ENCODE data around the gene PGGHG.

GRCh38 chr11:335779-336658 lies 47.1 kb downstream of the PGGHG start:
- TF ChIP-seq, protein P1, sequence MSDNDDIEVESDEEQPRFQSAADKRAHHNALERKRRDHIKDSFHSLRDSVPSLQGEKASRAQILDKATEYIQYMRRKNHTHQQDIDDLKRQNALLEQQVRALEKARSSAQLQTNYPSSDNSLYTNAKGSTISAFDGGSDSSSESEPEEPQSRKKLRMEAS (IDR thresholded peaks at IDR 0.05): no peak
- TF ChIP-seq, protein P2, sequence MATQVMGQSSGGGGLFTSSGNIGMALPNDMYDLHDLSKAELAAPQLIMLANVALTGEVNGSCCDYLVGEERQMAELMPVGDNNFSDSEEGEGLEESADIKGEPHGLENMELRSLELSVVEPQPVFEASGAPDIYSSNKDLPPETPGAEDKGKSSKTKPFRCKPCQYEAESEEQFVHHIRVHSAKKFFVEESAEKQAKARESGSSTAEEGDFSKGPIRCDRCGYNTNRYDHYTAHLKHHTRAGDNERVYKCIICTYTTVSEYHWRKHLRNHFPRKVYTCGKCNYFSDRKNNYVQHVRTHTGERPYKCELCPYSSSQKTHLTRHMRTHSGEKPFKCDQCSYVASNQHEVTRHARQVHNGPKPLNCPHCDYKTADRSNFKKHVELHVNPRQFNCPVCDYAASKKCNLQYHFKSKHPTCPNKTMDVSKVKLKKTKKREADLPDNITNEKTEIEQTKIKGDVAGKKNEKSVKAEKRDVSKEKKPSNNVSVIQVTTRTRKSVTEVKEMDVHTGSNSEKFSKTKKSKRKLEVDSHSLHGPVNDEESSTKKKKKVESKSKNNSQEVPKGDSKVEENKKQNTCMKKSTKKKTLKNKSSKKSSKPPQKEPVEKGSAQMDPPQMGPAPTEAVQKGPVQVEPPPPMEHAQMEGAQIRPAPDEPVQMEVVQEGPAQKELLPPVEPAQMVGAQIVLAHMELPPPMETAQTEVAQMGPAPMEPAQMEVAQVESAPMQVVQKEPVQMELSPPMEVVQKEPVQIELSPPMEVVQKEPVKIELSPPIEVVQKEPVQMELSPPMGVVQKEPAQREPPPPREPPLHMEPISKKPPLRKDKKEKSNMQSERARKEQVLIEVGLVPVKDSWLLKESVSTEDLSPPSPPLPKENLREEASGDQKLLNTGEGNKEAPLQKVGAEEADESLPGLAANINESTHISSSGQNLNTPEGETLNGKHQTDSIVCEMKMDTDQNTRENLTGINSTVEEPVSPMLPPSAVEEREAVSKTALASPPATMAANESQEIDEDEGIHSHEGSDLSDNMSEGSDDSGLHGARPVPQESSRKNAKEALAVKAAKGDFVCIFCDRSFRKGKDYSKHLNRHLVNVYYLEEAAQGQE (IDR thresholded peaks at IDR 0.05; ENCODE audit: low read depth): no peak
- TF ChIP-seq TEAD4 (IDR thresholded peaks at IDR 0.05) (no peak), EP300 (IDR thresholded peaks at IDR 0.05; ENCODE audit: borderline replicate concordance) (no peak), RAD21 (IDR thresholded peaks at IDR 0.05; ENCODE audit: low read depth) (no peak), CEBPB (IDR thresholded peaks at IDR 0.05) (no peak), YY1 (IDR thresholded peaks at IDR 0.05; ENCODE audit: low read depth) (no peak), NFIC (IDR thresholded peaks at IDR 0.05) (no peak)
